IPS-20b (cell line): ENCODE data around the gene EYS.
"Not testable (repeated sequence)": the region's sequence is repeated elsewhere in the genome, so short reads cannot be mapped to it uniquely, and the experiment has no call there.

Experiments used
- H3K27ac ChIP-seq: one replicate; pipeline ENCODE4 v1.5.1; 2013; ENCODE audit warnings: low read length
- H3K27me3 ChIP-seq: 2 replicates; pipeline ENCODE4 v1.6.1; 2013; ENCODE audit warnings: mild to moderate bottlenecking, low read length, inconsistent platforms; ENCODE audit not compliant: insufficient read depth
- H3K36me3 ChIP-seq: 2 replicates; pipeline ENCODE4 v1.6.1; 2013; ENCODE audit warnings: low read depth, mild to moderate bottlenecking, inconsistent platforms, low read length, moderate library complexity; ENCODE audit not compliant: insufficient read depth
- H3K4me1 ChIP-seq: 2 replicates; pipeline ENCODE4 v1.6.1; 2013; ENCODE audit warnings: mild to moderate bottlenecking, control low read depth, inconsistent platforms, low read length, moderate library complexity; ENCODE audit not compliant: insufficient read depth
- H3K4me3 ChIP-seq: 2 replicates; pipeline ENCODE4 v1.5.1; 2013; ENCODE audit warnings: mild to moderate bottlenecking, low read length, inconsistent platforms
- H3K9ac ChIP-seq: 2 replicates; pipeline ENCODE4 v1.6.1; 2013; ENCODE audit warnings: low read depth, mild to moderate bottlenecking, inconsistent platforms, low read length, moderate library complexity
- H3K9me3 ChIP-seq: 2 replicates; pipeline ENCODE4 v1.6.1; 2013; ENCODE audit warnings: mild to moderate bottlenecking, low read depth, low read length, inconsistent platforms; ENCODE audit not compliant: insufficient read depth

EYS gene

GRCh38 chr6:63785006-63785405 lies 1922.0 kb downstream of the EYS start:
- H3K27me3 ChIP-seq, result no peaks in the 10 kb centered on the region
- no peak overlapping the region for H3K4me3 ChIP-seq

GRCh38 chr6:63783096-63783495 lies 1923.9 kb downstream of the EYS start:
- no peaks in the 10 kb centered on the region for H3K9me3 ChIP-seq
- peaks cover 2% of the 10 kb centered on the region; the same call in 1 of the 2 replicates for H3K4me1 ChIP-seq
- H3K27me3 ChIP-seq, result no peaks in the 10 kb centered on the region
- no peak overlapping the region for H3K4me3 ChIP-seq
- no peaks in the 10 kb centered on the region for H3K36me3 ChIP-seq
- no peak overlapping the region for H3K9ac ChIP-seq
- H3K27ac ChIP-seq, result no peak overlapping the region

More at GRCh38 chr6:63785006-63785405, 1922.0 kb downstream of the EYS start:
- H3K9me3 ChIP-seq, result no peaks in the 10 kb centered on the region
- H3K9ac ChIP-seq, result no peak overlapping the region
- no peaks in the 10 kb centered on the region for H3K36me3 ChIP-seq
- no peak overlapping the region for H3K27ac ChIP-seq
- peaks cover 5% of the 10 kb centered on the region; the same call in 1 of the 2 replicates for H3K4me1 ChIP-seq

GRCh38 chr6:63774961-63775360 lies 1932.1 kb downstream of the EYS start:
- Histone ChIP-seq H3K36me3 (no peaks in the 10 kb centered on the region), H3K4me1 (no peaks in the 10 kb centered on the region), H3K27ac (no peak overlapping the region), H3K9me3 (no peaks in the 10 kb centered on the region), H3K27me3 (no peaks in the 10 kb centered on the region), H3K4me3 (no peak overlapping the region), H3K9ac (no peak overlapping the region)

DNA sequence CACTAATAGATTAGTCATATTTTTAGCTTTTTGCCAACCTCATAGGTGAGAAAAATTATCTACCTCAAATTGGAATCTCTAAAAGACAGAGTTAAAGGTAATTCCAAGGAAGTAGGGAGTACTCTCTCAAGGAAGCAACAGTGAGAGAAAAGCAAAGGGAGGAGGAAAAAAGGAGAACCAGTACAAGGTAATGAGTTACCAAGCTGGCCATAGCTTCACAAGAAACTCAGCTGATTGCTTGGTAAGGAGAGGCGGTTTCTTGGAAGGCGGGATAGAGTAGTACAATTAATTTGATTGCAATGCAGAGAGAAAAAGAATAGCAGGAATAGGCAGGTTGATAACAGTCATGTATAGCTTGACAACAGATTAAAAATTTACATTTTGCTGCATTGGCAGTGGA lies 1933.8 kb downstream of the EYS start:
- H3K4me3 ChIP-seq, result no peak overlapping the region
- no peaks in the 10 kb centered on the region; the same call in 1 of the 2 replicates for H3K9me3 ChIP-seq
- no peaks in the 10 kb centered on the region for H3K36me3 ChIP-seq
- no peak overlapping the region for H3K27ac ChIP-seq
- H3K27me3 ChIP-seq, result no peaks in the 10 kb centered on the region
- no peaks in the 10 kb centered on the region for H3K4me1 ChIP-seq
- H3K9ac ChIP-seq, result no peak overlapping the region

DNA sequence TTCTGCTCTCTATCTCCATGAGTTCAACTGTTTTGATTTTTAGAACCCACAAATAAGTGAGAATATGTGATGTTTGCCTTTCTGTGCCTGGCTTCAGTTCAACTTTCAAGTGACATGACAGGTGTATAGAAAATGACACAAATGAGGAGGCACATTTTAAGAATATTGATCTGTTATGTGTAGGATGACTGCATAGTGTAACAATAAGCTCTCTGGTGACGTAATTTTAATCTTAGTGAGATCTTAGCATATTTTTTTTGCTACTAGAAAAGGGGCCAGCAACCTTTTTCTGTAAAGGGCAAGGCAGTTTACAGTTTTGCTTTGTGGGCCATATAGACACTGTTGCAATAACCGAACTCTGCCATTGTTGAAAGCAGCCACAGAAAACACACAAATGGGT lies 1941.2 kb downstream of the EYS start:
- no peak overlapping the region for H3K4me3 ChIP-seq
- no peak overlapping the region for H3K27ac ChIP-seq
- H3K9me3 ChIP-seq, result peaks cover 5% of the 10 kb centered on the region; the same call in 1 of the 2 replicates
- no peaks in the 10 kb centered on the region for H3K4me1 ChIP-seq
- no peaks in the 10 kb centered on the region for H3K27me3 ChIP-seq
- H3K9ac ChIP-seq, result no peak overlapping the region
- no peaks in the 10 kb centered on the region for H3K36me3 ChIP-seq

DNA sequence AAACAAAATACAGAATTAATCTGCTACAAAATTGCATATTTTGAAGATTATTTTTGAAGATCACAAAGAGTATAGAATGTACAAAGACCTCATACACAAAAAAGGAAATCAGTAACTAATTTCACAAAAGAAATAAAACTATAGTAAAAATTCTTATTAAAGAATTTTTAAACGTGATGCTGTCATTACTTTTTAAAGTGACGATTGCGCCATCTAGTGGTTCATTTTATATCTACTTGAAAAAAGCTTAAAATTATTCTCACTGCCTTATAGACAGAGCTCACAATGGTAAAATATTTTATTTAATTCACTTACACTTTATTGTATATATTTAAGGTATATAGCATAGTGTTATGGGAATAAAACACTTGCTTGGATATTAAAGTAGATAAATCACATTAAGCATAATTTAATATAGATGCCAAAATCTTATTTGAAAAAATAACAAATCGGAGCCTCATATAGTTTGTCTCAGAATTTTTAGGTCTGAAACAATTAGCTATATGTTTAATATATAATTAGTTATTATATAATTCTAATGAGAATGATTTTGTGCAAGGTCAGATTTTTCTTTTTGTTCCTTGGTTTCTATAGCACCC lies 1942.6 kb downstream of the EYS start:
- no peaks in the 10 kb centered on the region; the same call in 1 of the 2 replicates for H3K4me1 ChIP-seq
- no peak overlapping the region for H3K9ac ChIP-seq

DNA sequence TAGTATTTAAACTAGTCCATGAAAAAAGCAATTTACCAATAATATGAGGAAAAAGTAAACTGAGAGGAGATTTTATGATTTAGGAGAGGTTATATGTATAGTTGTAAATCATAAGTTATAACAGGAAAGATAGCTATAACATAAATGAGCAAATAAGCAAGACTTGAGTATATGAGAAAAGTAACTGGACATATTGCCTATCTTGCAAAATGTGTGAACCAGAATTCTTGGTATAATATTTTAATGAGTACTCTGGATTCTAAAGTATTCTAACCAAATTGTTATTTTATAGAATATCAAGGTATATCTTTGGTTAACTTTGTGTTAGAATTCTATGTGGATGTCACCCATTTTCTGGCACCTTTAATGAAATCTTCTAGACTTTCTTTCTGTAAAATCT lies 1946.8 kb downstream of the EYS start:
- Histone ChIP-seq H3K4me3 (no peak overlapping the region), H3K27me3 (no peaks in the 10 kb centered on the region), H3K9me3 (no peaks in the 10 kb centered on the region), H3K4me1 (no peaks in the 10 kb centered on the region; the same call in 1 of the 2 replicates), H3K27ac (no peak overlapping the region), H3K36me3 (no peaks in the 10 kb centered on the region), H3K9ac (no peak overlapping the region)

More for the DNA sequence above, 1942.6 kb downstream of the EYS start:
- no peaks in the 10 kb centered on the region for H3K27me3 ChIP-seq
- H3K9me3 ChIP-seq, result peaks cover 5% of the 10 kb centered on the region; the same call in 1 of the 2 replicates
- no peak overlapping the region for H3K27ac ChIP-seq
- no peak overlapping the region for H3K4me3 ChIP-seq
- no peaks in the 10 kb centered on the region for H3K36me3 ChIP-seq

DNA sequence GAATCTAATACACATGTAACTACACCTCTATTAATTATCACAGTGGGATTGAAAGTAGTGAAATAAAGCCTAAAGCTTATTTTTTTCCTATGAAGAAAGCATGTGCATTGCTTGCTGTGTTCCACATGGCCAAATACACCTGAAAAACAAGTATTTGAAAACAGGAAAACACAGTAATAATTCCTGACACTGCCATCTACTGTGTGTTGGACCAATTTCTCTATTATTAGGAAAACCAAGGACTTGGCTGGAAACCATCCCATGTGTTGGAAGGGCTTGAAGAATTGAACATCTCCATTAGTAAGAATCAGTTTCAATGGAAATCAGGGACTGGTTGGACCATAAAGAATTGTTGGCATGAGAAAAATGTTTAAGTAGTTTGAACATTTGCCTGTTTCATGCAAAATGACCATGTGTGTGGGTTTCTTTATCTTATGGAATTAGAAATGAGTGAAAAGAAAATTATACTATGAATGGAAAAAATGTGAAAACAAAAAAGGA lies 1947.4 kb downstream of the EYS start:
- Histone ChIP-seq H3K27ac (no peak overlapping the region), H3K4me1 (no peaks in the 10 kb centered on the region; the same call in 1 of the 2 replicates), H3K9me3 (no peaks in the 10 kb centered on the region), H3K36me3 (no peaks in the 10 kb centered on the region), H3K27me3 (no peaks in the 10 kb centered on the region), H3K9ac (no peak overlapping the region), H3K4me3 (no peak overlapping the region)

DNA sequence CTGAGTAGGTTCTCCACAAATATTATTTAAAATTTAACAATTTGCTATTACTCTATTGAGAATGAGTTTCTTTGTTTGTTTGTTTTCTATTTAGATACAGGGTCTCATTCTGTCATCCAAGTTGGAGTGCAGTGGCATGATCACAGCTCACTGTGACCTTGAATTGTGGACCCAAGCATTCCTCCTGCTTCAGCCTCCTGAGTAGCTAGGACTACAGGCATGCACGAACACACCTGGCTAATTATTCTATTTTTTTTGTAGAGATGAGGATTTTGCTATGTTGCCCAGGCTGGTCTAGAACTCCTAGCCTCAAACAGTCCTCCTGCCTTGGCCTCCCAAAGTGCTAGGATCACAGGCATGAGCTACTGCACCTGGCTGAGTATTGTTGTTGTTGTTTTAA lies 1949.2 kb downstream of the EYS start:
- H3K36me3 ChIP-seq, result no peaks in the 10 kb centered on the region
- no peaks in the 10 kb centered on the region; the same call in 1 of the 2 replicates for H3K4me1 ChIP-seq
- no peaks in the 10 kb centered on the region for H3K9me3 ChIP-seq
- H3K27me3 ChIP-seq, result no peaks in the 10 kb centered on the region
- no peak overlapping the region for H3K9ac ChIP-seq
- H3K27ac ChIP-seq, result no peak overlapping the region
- H3K4me3 ChIP-seq, result no peak overlapping the region

- H3K4me3 ChIP-seq, H3K36me3 ChIP-seq, H3K27me3 ChIP-seq, H3K4me1 ChIP-seq, H3K9ac ChIP-seq, H3K9me3 ChIP-seq, H3K27ac ChIP-seq: not testable (repeated sequence)
Observed at GRCh38 chr6:63757275-63757674, 1949.8 kb downstream of the EYS start.

DNA sequence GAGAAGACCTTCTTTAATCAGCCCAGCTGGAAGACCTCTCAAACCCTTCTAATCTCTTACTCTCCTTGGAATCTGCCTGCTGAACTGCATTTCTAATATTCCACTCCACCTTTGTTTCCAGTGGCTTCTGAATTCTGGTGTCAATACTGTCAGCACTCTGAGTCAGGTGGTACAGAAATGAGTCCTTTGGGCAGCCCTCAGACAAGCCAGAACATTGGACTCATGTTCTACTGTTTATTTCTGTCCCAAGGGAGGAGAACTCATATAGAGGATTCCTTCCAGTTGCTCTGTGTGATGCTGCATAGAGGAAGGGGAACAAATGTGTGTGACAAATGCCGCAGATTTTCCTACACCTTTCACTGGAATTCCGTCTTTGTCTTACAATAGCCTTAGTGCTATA lies 1956.6 kb downstream of the EYS start:
- no peaks in the 10 kb centered on the region for H3K27me3 ChIP-seq
- H3K4me3 ChIP-seq, result no peak overlapping the region
- no peak overlapping the region for H3K9ac ChIP-seq
- H3K9me3 ChIP-seq, result no peaks in the 10 kb centered on the region
- no peak overlapping the region for H3K27ac ChIP-seq
- no peaks in the 10 kb centered on the region for H3K36me3 ChIP-seq
- H3K4me1 ChIP-seq, result no peaks in the 10 kb centered on the region

DNA sequence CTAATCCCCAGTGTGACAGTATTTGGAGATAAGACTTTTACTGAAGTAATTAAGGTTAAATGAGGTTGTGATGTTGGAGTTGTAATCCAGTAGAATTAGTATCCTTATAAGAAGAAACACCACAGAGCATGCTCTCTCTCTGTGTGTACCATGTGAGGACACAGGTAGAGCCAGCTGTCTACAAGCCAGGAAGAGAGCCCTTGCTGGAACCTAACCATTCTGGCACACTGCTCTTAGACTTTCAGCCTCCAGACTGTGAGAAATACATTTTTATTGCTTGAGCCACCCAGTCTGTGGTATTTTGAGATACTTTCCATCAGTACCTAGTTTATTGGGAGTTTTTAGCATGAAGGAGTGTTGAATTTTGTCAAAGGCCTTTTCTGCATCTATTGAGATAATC lies 1961.2 kb downstream of the EYS start:
- no peak overlapping the region for H3K9ac ChIP-seq
- no peaks in the 10 kb centered on the region for H3K9me3 ChIP-seq
- H3K36me3 ChIP-seq, result no peaks in the 10 kb centered on the region
- H3K27ac ChIP-seq, result no peak overlapping the region
- H3K4me1 ChIP-seq, result no peaks in the 10 kb centered on the region
- no peak overlapping the region for H3K4me3 ChIP-seq
- no peaks in the 10 kb centered on the region for H3K27me3 ChIP-seq
